HEK293T (cell line): ENCODE measurements around the gene NPPA.

ENCODE experiments used
- CTCF ChIA-PET: fragments of 350-600 bp; formaldehyde crosslinking; extraction: SDS; loops from one replicate; lab custom pipeline; 2021; ENCODE audit warnings: antibody characterized with exemption, inconsistent platforms; lab: Yijun Ruan, JAX
- POLR2A ChIA-PET: fragments of 350-600 bp; formaldehyde crosslinking; extraction: SDS; loops from one replicate; lab custom pipeline; 2020; ENCODE audit warnings: antibody characterized with exemption, inconsistent platforms; lab: Yijun Ruan, JAX
- DNase-seq: peaks from one replicate; pipeline ENCODE4 v3.0.0; 2012; ENCODE audit warnings: mixed read lengths; ENCODE audit errors: extremely low spot score
- ARNT ChIP-seq: fragments of 450-650 bp; IDR thresholded peaks from 2 replicates; pipeline ENCODE4 v1.6.1; 2017; ENCODE audit warnings: mild to moderate bottlenecking
- BHLHE40 ChIP-seq: fragments of 450-650 bp; IDR thresholded peaks from 2 replicates; pipeline ENCODE4 v1.6.1; 2016; ENCODE audit warnings: mild to moderate bottlenecking, moderate library complexity, borderline replicate concordance
- CTBP1 ChIP-seq: fragments of 450-650 bp; IDR thresholded peaks from 2 replicates; pipeline ENCODE4 v1.6.1; 2016; ENCODE audit warnings: borderline replicate concordance
- ELF4 ChIP-seq: fragments of 450-650 bp; IDR thresholded peaks from 2 replicates; pipeline ENCODE4 v1.6.1; 2017; ENCODE audit warnings: antibody characterized with exemption
- FOXA1 ChIP-seq: fragments of 450-650 bp; IDR thresholded peaks from 2 replicates; pipeline ENCODE4 v1.6.1; 2016; ENCODE audit warnings: mild to moderate bottlenecking
- FOXK2 ChIP-seq: fragments of 450-650 bp; IDR thresholded peaks from 2 replicates; pipeline ENCODE4 v1.6.1; 2016; ENCODE audit warnings: mild to moderate bottlenecking
- FOXM1 ChIP-seq: fragments of 450-650 bp; IDR thresholded peaks from 2 replicates; pipeline ENCODE4 v1.6.1; 2017; ENCODE audit warnings: mild to moderate bottlenecking, borderline replicate concordance
- HDGF ChIP-seq: fragments of 450-650 bp; IDR thresholded peaks from 2 replicates; pipeline ENCODE4 v1.6.1; 2017; ENCODE audit warnings: antibody characterized with exemption, borderline replicate concordance
- L3MBTL2 ChIP-seq: fragments of 450-650 bp; conservative IDR thresholded peaks from 2 replicates; pipeline ENCODE4 v1.6.1; 2016; ENCODE audit warnings: mild to moderate bottlenecking
- LEF1 ChIP-seq: fragments of 450-650 bp; IDR thresholded peaks from 2 replicates; pipeline ENCODE4 v1.6.1; 2017; ENCODE audit warnings: mild to moderate bottlenecking, borderline replicate concordance
- NFRKB ChIP-seq: fragments of 450-650 bp; IDR thresholded peaks from 2 replicates; pipeline ENCODE4 v1.6.1; 2016; ENCODE audit warnings: mild to moderate bottlenecking, moderate library complexity
- SP1 ChIP-seq: fragments of 450-650 bp; IDR thresholded peaks from 2 replicates; pipeline ENCODE4 v1.6.1; 2017
- SUZ12 ChIP-seq: fragments of 450-650 bp; IDR thresholded peaks from 2 replicates; pipeline ENCODE4 v1.6.1; 2016; ENCODE audit warnings: mild to moderate bottlenecking
- TARDBP ChIP-seq: fragments of 450-650 bp; IDR thresholded peaks from 2 replicates; pipeline ENCODE4 v1.6.1; 2016
- ZNF384 ChIP-seq: fragments of 450-650 bp; IDR thresholded peaks from 2 replicates; pipeline ENCODE4 v1.6.1; 2016
- TF ChIP-seq, protein P1 (sequence below): fragments of 450-650 bp; IDR thresholded peaks from 2 replicates; pipeline ENCODE4 v1.6.1; 2016

NPPA gene

GRCh38 chr1:11877074-11877473, 29.5 kb upstream of the NPPA start:
- TF ChIP-seq SUZ12 (no peak), FOXA1 (no peak), LEF1 (no peak), ELF4 (no peak), ARNT (no peak), BHLHE40 (no peak), SP1 (no peak), TARDBP (no peak), FOXK2 (no peak), NFRKB (no peak), CTBP1 (no peak)
- no peak for DNase-seq
- ChIA-PET CTCF (interaction anchor here (0.6 kb wide), 1 partner anchor 30 kb away, joined by 3 read pairs; no protein-coding TSS in a partner anchor), POLR2A (no interaction called here)

- ChIA-PET POLR2A (no interaction called here), CTCF (interaction anchor here (0.6 kb wide), 1 partner anchor 63 kb away, joined by 3 read pairs; no protein-coding TSS in a partner anchor)
- DNase-seq = no peak
- TF ChIP-seq CTBP1 = no peak
- TF ChIP-seq SUZ12 = no peak
- TF ChIP-seq, protein P1, sequence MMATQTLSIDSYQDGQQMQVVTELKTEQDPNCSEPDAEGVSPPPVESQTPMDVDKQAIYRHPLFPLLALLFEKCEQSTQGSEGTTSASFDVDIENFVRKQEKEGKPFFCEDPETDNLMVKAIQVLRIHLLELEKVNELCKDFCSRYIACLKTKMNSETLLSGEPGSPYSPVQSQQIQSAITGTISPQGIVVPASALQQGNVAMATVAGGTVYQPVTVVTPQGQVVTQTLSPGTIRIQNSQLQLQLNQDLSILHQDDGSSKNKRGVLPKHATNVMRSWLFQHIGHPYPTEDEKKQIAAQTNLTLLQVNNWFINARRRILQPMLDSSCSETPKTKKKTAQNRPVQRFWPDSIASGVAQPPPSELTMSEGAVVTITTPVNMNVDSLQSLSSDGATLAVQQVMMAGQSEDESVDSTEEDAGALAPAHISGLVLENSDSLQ = no peak
- TF ChIP-seq LEF1 = no peak
- TF ChIP-seq NFRKB = no peak
- no peak for TF ChIP-seq ELF4
- TF ChIP-seq FOXK2 = no peak
- TF ChIP-seq BHLHE40 = no peak
Measured at GRCh38 chr1:11875094-11875493, 27.5 kb upstream of the NPPA start.

- CTCF ChIA-PET = no interaction called here
- POLR2A ChIA-PET = no interaction called here
- no peak for DNase-seq
- TF ChIP-seq SUZ12 (no peak), FOXM1 (no peak), NFRKB (no peak), TARDBP (no peak), ARNT (no peak), ZNF384 (no peak), FOXK2 (no peak), L3MBTL2 (no peak), ELF4 (no peak), HDGF (no peak)
- TF ChIP-seq, protein P1 = no peak
Measured at GRCh38 chr1:11874624-11875023, 27.0 kb upstream of the NPPA start.

DNA sequence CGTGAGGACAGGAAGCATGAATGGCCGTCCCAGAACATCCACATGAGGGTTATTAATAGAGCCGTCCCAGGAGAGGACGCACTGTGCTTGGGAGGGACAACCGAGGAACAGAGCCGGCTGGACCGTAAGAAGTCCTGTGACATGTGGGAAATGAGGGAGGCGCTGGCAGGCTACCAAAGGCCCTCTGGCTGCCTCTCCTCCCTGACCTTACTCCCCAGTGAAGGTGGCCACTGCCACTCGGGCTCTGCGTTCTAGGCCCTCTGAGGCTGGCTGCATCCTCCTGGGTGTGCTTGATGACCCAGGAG, 26.6 kb upstream of the NPPA start:
- no peak for DNase-seq
- ChIA-PET CTCF (interaction anchor here (0.6 kb wide), 1 partner anchor 12 kb away, joined by 3 read pairs; no protein-coding TSS in a partner anchor), POLR2A (no interaction called here)
- TF ChIP-seq FOXM1 (no peak), LEF1 (no peak), ARNT (no peak), SP1 (no peak), CTBP1 (no peak), NFRKB (no peak), FOXA1 (no peak), ZNF384 (no peak), HDGF (no peak)

- ChIA-PET CTCF (interaction anchor here (0.6 to 1.2 kb wide), 2 partner anchors 11 to 19 kb away, joined by 3 read pairs; no protein-coding TSS in a partner anchor), POLR2A (interaction anchor here (1.2 to 1.3 kb wide), 2 partner anchors 34 to 36 kb away, joined by 3 to 4 read pairs; no protein-coding TSS in a partner anchor)
- TF ChIP-seq HDGF = no peak
- TF ChIP-seq BHLHE40 = no peak
- no peak for DNase-seq
Measured at GRCh38 chr1:11873395-11874257, 26.0 kb upstream of the NPPA start.

GRCh38 chr1:11872545-11872944, 25.0 kb upstream of the NPPA start:
- ChIA-PET POLR2A (interaction anchor here (1.2 to 1.3 kb wide), 2 partner anchors 35 to 37 kb away, joined by 3 to 4 read pairs; no protein-coding TSS in a partner anchor), CTCF (interaction anchor here (1.2 kb wide), 1 partner anchor 20 kb away, joined by 3 read pairs; no protein-coding TSS in a partner anchor)
- no peak for TF ChIP-seq ZNF384
- no peak for TF ChIP-seq L3MBTL2
- no peak for TF ChIP-seq SP1
- no peak for DNase-seq

DNA sequence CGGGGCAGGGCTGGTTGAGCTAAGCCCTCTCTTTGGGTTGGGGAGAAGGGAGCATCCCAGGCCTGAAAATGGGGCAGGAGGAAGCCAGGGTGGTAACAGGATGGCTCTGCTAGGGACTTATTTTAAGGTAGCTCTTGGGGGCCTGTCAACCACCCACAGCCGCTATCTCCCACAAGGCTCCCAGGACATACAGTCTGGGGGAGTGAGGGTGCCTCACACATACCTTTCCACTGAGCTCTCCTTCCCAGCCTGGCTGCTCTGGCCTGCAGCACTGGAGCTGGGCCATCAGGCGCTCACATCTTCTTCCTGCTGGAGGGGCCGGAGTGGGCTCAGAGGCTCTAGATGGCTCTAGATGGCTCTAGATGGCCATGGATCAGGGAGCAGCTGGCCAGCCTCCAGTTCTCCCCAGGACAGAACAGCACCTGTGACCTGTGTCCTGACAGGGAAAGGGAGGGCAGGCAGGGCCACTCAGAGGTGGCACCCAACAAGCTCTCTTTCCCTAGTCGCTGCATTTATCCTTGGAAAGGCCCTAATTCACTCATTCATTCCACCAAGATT, 22.1 kb upstream of the NPPA start:
- no peak for DNase-seq
- CTCF ChIA-PET = interaction anchor here (1.0 kb wide), 1 partner anchor 31 kb away, joined by 4 read pairs; no protein-coding TSS in a partner anchor
- TF ChIP-seq CTBP1 (no peak), SP1 (no peak), ARNT (no peak), L3MBTL2 (no peak), HDGF (no peak), NFRKB (no peak), SUZ12 (no peak), LEF1 (no peak), TARDBP (no peak), BHLHE40 (no peak)
- POLR2A ChIA-PET = interaction anchor here (0.6 to 1.9 kb wide), 2 partner anchors 38 to 63 kb away, joined by 3 to 6 read pairs; no protein-coding TSS in a partner anchor
